H9 (cell line): ENCODE measurements around the gene LRRC8B. TPM values are rescaled to one million over a fixed set of nuclear protein-coding genes. Genes with fewer than 3 reads are reported as not detected.

Experiments
- DNase-seq: peaks from one replicate; pipeline ENCODE4 v3.0.0-alpha.2; 2017
- H2AFZ ChIP-seq: one replicate; pipeline ENCODE4 v1.6.1; 2013; ENCODE audit warnings: mild to moderate bottlenecking, low read length, control low read depth, moderate library complexity
- H2AK5ac ChIP-seq: 2 replicates; pipeline ENCODE4 v1.6.1; 2013; ENCODE audit warnings: low read length, control low read depth, mixed read lengths; ENCODE audit not compliant: insufficient read length
- H2BK120ac ChIP-seq: one replicate; pipeline ENCODE4 v1.6.1; 2013; ENCODE audit warnings: low read depth, mild to moderate bottlenecking, low read length, control low read depth, inconsistent platforms; ENCODE audit not compliant: poor library complexity, severe bottlenecking
- H2BK12ac ChIP-seq: 2 replicates; pipeline ENCODE4 v1.6.1; 2013; ENCODE audit warnings: low read length, control low read depth, mixed read lengths, low read depth; ENCODE audit not compliant: insufficient read length
- H2BK15ac ChIP-seq: 2 replicates; pipeline ENCODE4 v1.6.1; 2013; ENCODE audit warnings: low read depth, low read length, control low read depth
- H2BK20ac ChIP-seq: one replicate; pipeline ENCODE4 v1.6.1; 2013; ENCODE audit warnings: low read depth, mild to moderate bottlenecking, low read length, control low read depth, inconsistent platforms; ENCODE audit not compliant: poor library complexity, severe bottlenecking
- H2BK5ac ChIP-seq: 2 replicates; pipeline ENCODE4 v1.6.1; 2013; ENCODE audit warnings: low read length, control low read depth, mixed read lengths; ENCODE audit not compliant: insufficient read length
- H3K14ac ChIP-seq: 2 replicates; pipeline ENCODE4 v1.6.1; 2013; ENCODE audit warnings: low read length, control low read depth; ENCODE audit not compliant: insufficient read depth
- H3K18ac ChIP-seq: 2 replicates; pipeline ENCODE4 v1.6.1; 2013; ENCODE audit warnings: low read depth, mild to moderate bottlenecking, mixed read lengths, low read length, control low read depth; ENCODE audit not compliant: insufficient read length
- H3K23ac ChIP-seq: 2 replicates; pipeline ENCODE4 v1.6.1; 2013; ENCODE audit warnings: low read length, control low read depth, mixed read lengths, low read depth; ENCODE audit not compliant: insufficient read length
- H3K23me2 ChIP-seq: 2 replicates; pipeline ENCODE4 v1.6.1; 2013; ENCODE audit warnings: low read depth, mild to moderate bottlenecking, mixed read lengths, low read length, control low read depth; ENCODE audit not compliant: insufficient read length, poor library complexity, severe bottlenecking
- H3K27ac ChIP-seq: 2 replicates; pipeline ENCODE4 v1.5.1; 2013; ENCODE audit warnings: low read length, control low read depth, mixed read lengths, low read depth; ENCODE audit not compliant: insufficient read length
- H3K27me3 ChIP-seq: 2 replicates; pipeline ENCODE4 v1.6.1; 2013; ENCODE audit warnings: low read length, control low read depth, inconsistent platforms; ENCODE audit not compliant: insufficient read depth
- H3K4ac ChIP-seq: 2 replicates; pipeline ENCODE4 v1.6.1; 2013; ENCODE audit warnings: low read depth, mild to moderate bottlenecking, control low read depth, inconsistent platforms, low read length, moderate library complexity
- H3K4me1 ChIP-seq: 2 replicates; pipeline ENCODE4 v1.6.1; 2013; ENCODE audit warnings: low read length, control low read depth, inconsistent platforms; ENCODE audit not compliant: insufficient read depth
- H3K4me2 ChIP-seq: 2 replicates; pipeline ENCODE4 v1.6.1; 2013; ENCODE audit warnings: low read length, control low read depth, mixed read lengths; ENCODE audit not compliant: insufficient read length, insufficient read depth
- H3K56ac ChIP-seq: 2 replicates; pipeline ENCODE4 v1.6.1; 2013; ENCODE audit warnings: low read depth, mild to moderate bottlenecking, mixed read lengths, low read length, control low read depth; ENCODE audit not compliant: insufficient read length
- H3K79me1 ChIP-seq: 2 replicates; pipeline ENCODE4 v1.6.1; 2013; ENCODE audit warnings: low read depth, mild to moderate bottlenecking, moderate library complexity, low read length, control low read depth, inconsistent platforms; ENCODE audit not compliant: insufficient read depth, poor library complexity, severe bottlenecking
- H3K79me2 ChIP-seq: 2 replicates; pipeline ENCODE4 v1.6.1; 2013; ENCODE audit warnings: low read length, control low read depth, inconsistent platforms; ENCODE audit not compliant: insufficient read depth
- H3K9ac ChIP-seq: 2 replicates; pipeline ENCODE4 v1.6.1; 2013; ENCODE audit warnings: low read length, control low read depth, mixed read lengths; ENCODE audit not compliant: insufficient read length; ENCODE audit errors: extremely low read depth
- H3K9me3 ChIP-seq: one replicate; pipeline ENCODE4 v1.6.1; 2013; ENCODE audit warnings: low read depth, low read length, inconsistent platforms; ENCODE audit not compliant: control insufficient read depth
- H3T11ph ChIP-seq: one replicate; pipeline ENCODE4 v1.6.1; 2013; ENCODE audit warnings: mild to moderate bottlenecking, low read length, control low read depth, inconsistent platforms
- H4K20me1 ChIP-seq: one replicate; pipeline ENCODE4 v1.6.1; 2013; ENCODE audit not compliant: control insufficient read depth, insufficient read length, insufficient read depth
- H4K5ac ChIP-seq: 2 replicates; pipeline ENCODE4 v1.6.1; 2013; ENCODE audit warnings: low read depth, mild to moderate bottlenecking, mixed read lengths, low read length, control low read depth; ENCODE audit not compliant: insufficient read length
- H4K8ac ChIP-seq: replicated peaks from 2 replicates; pipeline ENCODE4 v1.6.1; 2013; ENCODE audit warnings: low read length, control low read depth, mixed read lengths, low read depth; ENCODE audit not compliant: insufficient read length
- H4K91ac ChIP-seq: 2 replicates; pipeline ENCODE4 v1.6.1; 2013; ENCODE audit warnings: low read depth, mild to moderate bottlenecking, moderate library complexity, mixed read lengths, low read length, control low read depth; ENCODE audit not compliant: insufficient read length
- H3K27ac Mint-ChIP-seq, 3 experiments: 2 replicates in 2 of 3; 3 replicates in 1 of 3; pipeline ENCODE4 v1.8.0; 2020 to 2021; ENCODE audit warnings: mixed read lengths in 3 of 3, mild to moderate bottlenecking in 1 of 3, moderate library complexity in 1 of 3
- H3K27me3 Mint-ChIP-seq: 2 replicates; pipeline ENCODE4 v1.8.0; 2021; ENCODE audit warnings: low read depth, mild to moderate bottlenecking, moderate library complexity, mixed read lengths
- H3K36me3 Mint-ChIP-seq, 3 experiments: 2 replicates in 2 of 3; 3 replicates in 1 of 3; pipeline ENCODE4 v1.8.0; 2020 to 2021; ENCODE audit warnings: low read depth in 3 of 3, mixed read lengths in 3 of 3; ENCODE audit not compliant: insufficient read depth in 1 of 3
- H3K4me1 Mint-ChIP-seq, 2 experiments: 2 replicates each; pipeline ENCODE4 v1.8.0; 2020; ENCODE audit warnings: mixed read lengths in 2 of 2
- H3K4me3 Mint-ChIP-seq, 2 experiments: 2 replicates in 1 of 2; 3 replicates in 1 of 2; pipeline ENCODE4 v1.8.0; 2020 to 2021; ENCODE audit warnings: mild to moderate bottlenecking in 2 of 2, mixed read lengths in 2 of 2, moderate library complexity in 1 of 2
- H3K9me3 Mint-ChIP-seq, 2 experiments: 2 replicates in 1 of 2; 3 replicates in 1 of 2; pipeline ENCODE4 v1.8.0; 2020; ENCODE audit warnings: mild to moderate bottlenecking in 2 of 2, mixed read lengths in 2 of 2, moderate library complexity in 1 of 2
- WGBS: extraction: QIAGEN DNeasy Blood & Tissue Kit; methylation state at CpG from one replicate; pipeline ENCODE4 v1.1.7; 2013; ENCODE audit warnings: missing lambda C conversion rate, low lambda C conversion rate, mixed read lengths; ENCODE audit not compliant: insufficient read length; ENCODE audit errors: extremely low coverage; 5-methylcytosine and 5-hydroxymethylcytosine counted together
- total RNA-seq: library from RNA; stranded (reverse); gene quantifications from 2 replicates; pipeline ENCODE4 v1.2.1, GENCODE V29; 2021
- TF ChIP-seq, protein P1 (sequence below): fragments of 200-600 bp; sonication (generic); conservative IDR thresholded peaks from 3 replicates; pipeline ENCODE4 v1.8.0; 2021; ENCODE audit warnings: antibody characterized with exemption, mild to moderate bottlenecking

Gene LRRC8B
- total RNA-seq, 1 experiment from 2014 or later: 33.2 TPM

GRCh38 chr1:89574621-89575020 is 50.0 kb downstream of the LRRC8B start:
- H3K27me3 ChIP-seq: no peaks in the 10 kb centered on the region
- H3K4ac ChIP-seq: no peak overlapping the region
- no peaks in the 10 kb centered on the region for H3K4me1 ChIP-seq
- Mint-ChIP-seq H3K27ac (peak overlapping the region in 1 of 3 experiments; percentile 55; a peak in 1 of 7 replicates), H3K36me3 (peaks cover 31 to 41% (median 41%) of the 10 kb centered on the region in 3 experiments), H3K4me3 (no peak overlapping the region), H3K4me1 (peaks cover 21% of the 10 kb centered on the region in 2 experiments), H3K9me3 (peaks cover 11 to 12% of the 10 kb centered on the region in 2 experiments), H3K27me3 (no peaks in the 10 kb centered on the region)
- WGBS: no CpG with 5 or more reads among the region's 4 CpGs
- no peaks in the 10 kb centered on the region for H3K79me1 ChIP-seq
- no peak overlapping the region for H2BK120ac ChIP-seq
- H3K79me2 ChIP-seq: no peaks in the 10 kb centered on the region
- H3K18ac ChIP-seq: no peak overlapping the region
- H3K9ac ChIP-seq: no peak overlapping the region
- no peak overlapping the region for H4K8ac ChIP-seq
- no peak overlapping the region for H2BK12ac ChIP-seq
- no peak overlapping the region for H2BK15ac ChIP-seq
- no peak overlapping the region for H3K23ac ChIP-seq
- H2AFZ ChIP-seq: no peak overlapping the region
- no peak overlapping the region for H3K4me2 ChIP-seq
- H2BK20ac ChIP-seq: no peak overlapping the region
- no peak for DNase-seq
- no peaks in the 10 kb centered on the region for H3K23me2 ChIP-seq
- H4K20me1 ChIP-seq: no peaks in the 10 kb centered on the region
- H4K5ac ChIP-seq: no peak overlapping the region
- TF ChIP-seq, protein P1, sequence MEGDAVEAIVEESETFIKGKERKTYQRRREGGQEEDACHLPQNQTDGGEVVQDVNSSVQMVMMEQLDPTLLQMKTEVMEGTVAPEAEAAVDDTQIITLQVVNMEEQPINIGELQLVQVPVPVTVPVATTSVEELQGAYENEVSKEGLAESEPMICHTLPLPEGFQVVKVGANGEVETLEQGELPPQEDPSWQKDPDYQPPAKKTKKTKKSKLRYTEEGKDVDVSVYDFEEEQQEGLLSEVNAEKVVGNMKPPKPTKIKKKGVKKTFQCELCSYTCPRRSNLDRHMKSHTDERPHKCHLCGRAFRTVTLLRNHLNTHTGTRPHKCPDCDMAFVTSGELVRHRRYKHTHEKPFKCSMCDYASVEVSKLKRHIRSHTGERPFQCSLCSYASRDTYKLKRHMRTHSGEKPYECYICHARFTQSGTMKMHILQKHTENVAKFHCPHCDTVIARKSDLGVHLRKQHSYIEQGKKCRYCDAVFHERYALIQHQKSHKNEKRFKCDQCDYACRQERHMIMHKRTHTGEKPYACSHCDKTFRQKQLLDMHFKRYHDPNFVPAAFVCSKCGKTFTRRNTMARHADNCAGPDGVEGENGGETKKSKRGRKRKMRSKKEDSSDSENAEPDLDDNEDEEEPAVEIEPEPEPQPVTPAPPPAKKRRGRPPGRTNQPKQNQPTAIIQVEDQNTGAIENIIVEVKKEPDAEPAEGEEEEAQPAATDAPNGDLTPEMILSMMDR: no peak
- no peaks in the 10 kb centered on the region for H3K9me3 ChIP-seq
- no peak overlapping the region for H2BK5ac ChIP-seq
- no peak overlapping the region for H3K14ac ChIP-seq
- no peak overlapping the region for H3K27ac ChIP-seq
- no peak overlapping the region for H2AK5ac ChIP-seq
- H4K91ac ChIP-seq: no peak overlapping the region
- no peak overlapping the region for H3T11ph ChIP-seq
- no peak overlapping the region for H3K56ac ChIP-seq
